Endothelial cell (in vitro differentiated cells): ENCODE results near the gene PSTPIP1. TPM values are rescaled to one million over a fixed set of nuclear protein-coding genes. Genes with fewer than 3 reads are reported as not detected.

ENCODE experiments used
- DNase-seq: peaks from one replicate; pipeline ENCODE4 v3.0.0; 2021; ENCODE audit warnings: low spot score
- H3K27ac Mint-ChIP-seq: one replicate; pipeline ENCODE4 v1.8.0; 2021; ENCODE audit warnings: mixed read lengths, inconsistent platforms; ENCODE audit not compliant: unreplicated experiment
- H3K27me3 Mint-ChIP-seq: one replicate; pipeline ENCODE4 v1.8.0; 2021; ENCODE audit warnings: mild to moderate bottlenecking, moderate library complexity, mixed read lengths, inconsistent platforms; ENCODE audit not compliant: unreplicated experiment
- H3K36me3 Mint-ChIP-seq: one replicate; pipeline ENCODE4 v1.8.0; 2021; ENCODE audit warnings: mild to moderate bottlenecking, low read depth, mixed read lengths, inconsistent platforms; ENCODE audit not compliant: unreplicated experiment
- H3K4me1 Mint-ChIP-seq: one replicate; pipeline ENCODE4 v1.8.0; 2021; ENCODE audit warnings: mild to moderate bottlenecking, mixed read lengths, inconsistent platforms; ENCODE audit not compliant: unreplicated experiment
- H3K4me3 Mint-ChIP-seq: one replicate; pipeline ENCODE4 v1.8.0; 2021; ENCODE audit warnings: mild to moderate bottlenecking, mixed read lengths, inconsistent platforms; ENCODE audit not compliant: unreplicated experiment
- H3K9me3 Mint-ChIP-seq: one replicate; pipeline ENCODE4 v1.8.0; 2021; ENCODE audit warnings: mixed read lengths, inconsistent platforms; ENCODE audit not compliant: unreplicated experiment
- total RNA-seq: library from RNA; stranded (reverse); fragmentation: NEBNext Ultra II Directional; extraction: Animal tissue kit (Norgen Biotek cat#: 25700); gene quantifications from one replicate; pipeline ENCODE4 v1.2.1, GENCODE V29; 2021; ENCODE audit not compliant: unreplicated experiment
- TF ChIP-seq, protein P1 (sequence below): fragments of 200-600 bp; sonication (generic); IDR thresholded peaks from one replicate; pipeline ENCODE4 v1.5.0; 2021; ENCODE audit warnings: antibody characterized with exemption; ENCODE audit not compliant: unreplicated experiment

The PSTPIP1 gene
- total RNA-seq, 1 donor from 2014 or later: not detected

- TF ChIP-seq, protein P1, sequence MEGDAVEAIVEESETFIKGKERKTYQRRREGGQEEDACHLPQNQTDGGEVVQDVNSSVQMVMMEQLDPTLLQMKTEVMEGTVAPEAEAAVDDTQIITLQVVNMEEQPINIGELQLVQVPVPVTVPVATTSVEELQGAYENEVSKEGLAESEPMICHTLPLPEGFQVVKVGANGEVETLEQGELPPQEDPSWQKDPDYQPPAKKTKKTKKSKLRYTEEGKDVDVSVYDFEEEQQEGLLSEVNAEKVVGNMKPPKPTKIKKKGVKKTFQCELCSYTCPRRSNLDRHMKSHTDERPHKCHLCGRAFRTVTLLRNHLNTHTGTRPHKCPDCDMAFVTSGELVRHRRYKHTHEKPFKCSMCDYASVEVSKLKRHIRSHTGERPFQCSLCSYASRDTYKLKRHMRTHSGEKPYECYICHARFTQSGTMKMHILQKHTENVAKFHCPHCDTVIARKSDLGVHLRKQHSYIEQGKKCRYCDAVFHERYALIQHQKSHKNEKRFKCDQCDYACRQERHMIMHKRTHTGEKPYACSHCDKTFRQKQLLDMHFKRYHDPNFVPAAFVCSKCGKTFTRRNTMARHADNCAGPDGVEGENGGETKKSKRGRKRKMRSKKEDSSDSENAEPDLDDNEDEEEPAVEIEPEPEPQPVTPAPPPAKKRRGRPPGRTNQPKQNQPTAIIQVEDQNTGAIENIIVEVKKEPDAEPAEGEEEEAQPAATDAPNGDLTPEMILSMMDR: no peak
- Mint-ChIP-seq H3K27me3 (no peaks in the 10 kb centered on the region), H3K9me3 (no peaks in the 10 kb centered on the region), H3K4me1 (peaks cover 2% of the 10 kb centered on the region), H3K36me3 (no peaks in the 10 kb centered on the region), H3K27ac (no peak overlapping the region), H3K4me3 (no peak overlapping the region)
- DNase-seq: no peak
Measured at GRCh38 chr15:77058468-77058867, 63.5 kb downstream of the PSTPIP1 start.

DNA sequence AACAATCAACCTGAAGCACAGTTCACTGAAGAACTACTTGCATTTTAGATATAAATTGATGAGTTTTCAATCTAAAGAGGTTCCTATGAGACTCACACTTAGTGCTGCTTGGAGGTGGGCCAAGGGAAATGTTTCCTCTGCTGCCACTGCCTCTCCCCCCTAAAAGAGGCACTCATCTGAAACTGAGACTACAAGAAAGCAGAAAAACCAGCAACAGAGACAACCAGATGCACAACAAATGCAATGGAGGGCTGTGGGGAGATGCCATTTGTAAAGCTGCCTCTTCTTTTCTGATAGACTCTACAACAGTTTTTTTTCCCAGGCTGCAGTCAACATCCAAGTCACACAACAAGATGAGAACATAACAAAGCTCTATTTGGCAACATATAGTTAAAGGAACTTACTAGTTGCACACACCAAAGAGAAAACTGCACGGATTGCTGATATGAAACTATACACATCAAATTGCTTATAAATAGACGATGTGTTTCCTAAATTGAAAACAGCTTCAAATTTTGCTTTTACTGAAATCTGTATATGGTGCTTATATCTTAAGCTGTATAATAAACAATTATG, 64.9 kb downstream of the PSTPIP1 start:
- H3K27ac Mint-ChIP-seq: no peak overlapping the region
- no peak overlapping the region for H3K4me3 Mint-ChIP-seq
- no peak for DNase-seq
- no peaks in the 10 kb centered on the region for H3K27me3 Mint-ChIP-seq
- TF ChIP-seq, protein P1: no peak
- H3K9me3 Mint-ChIP-seq: no peaks in the 10 kb centered on the region
- peaks cover 11% of the 10 kb centered on the region for H3K4me1 Mint-ChIP-seq
- no peaks in the 10 kb centered on the region for H3K36me3 Mint-ChIP-seq

DNA sequence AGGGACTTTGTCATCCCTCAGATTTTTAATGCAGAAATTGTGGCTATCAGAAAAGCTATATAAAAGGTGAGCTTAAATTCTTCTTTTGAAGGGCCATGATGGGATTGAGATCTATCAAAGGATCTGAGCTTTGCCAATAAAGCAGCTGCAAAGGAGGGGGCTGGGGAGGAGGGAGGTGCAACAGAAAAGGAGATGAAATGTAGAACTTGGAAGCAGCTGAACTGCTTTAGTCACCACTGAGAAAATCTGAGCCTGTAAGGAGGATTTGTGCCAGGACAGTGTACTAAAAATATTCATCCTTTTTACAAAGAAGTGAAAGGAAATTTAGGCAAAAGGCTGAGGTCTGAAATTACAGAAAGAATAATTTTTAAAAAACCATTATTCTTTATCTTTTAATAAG, 65.6 kb downstream of the PSTPIP1 start:
- DNase-seq: no peak
- no peaks in the 10 kb centered on the region for H3K9me3 Mint-ChIP-seq
- H3K27ac Mint-ChIP-seq: no peak overlapping the region
- peaks cover 13% of the 10 kb centered on the region for H3K4me1 Mint-ChIP-seq
- TF ChIP-seq, protein P1: no peak
- H3K4me3 Mint-ChIP-seq: no peak overlapping the region
- no peaks in the 10 kb centered on the region for H3K27me3 Mint-ChIP-seq
- H3K36me3 Mint-ChIP-seq: no peaks in the 10 kb centered on the region

DNA sequence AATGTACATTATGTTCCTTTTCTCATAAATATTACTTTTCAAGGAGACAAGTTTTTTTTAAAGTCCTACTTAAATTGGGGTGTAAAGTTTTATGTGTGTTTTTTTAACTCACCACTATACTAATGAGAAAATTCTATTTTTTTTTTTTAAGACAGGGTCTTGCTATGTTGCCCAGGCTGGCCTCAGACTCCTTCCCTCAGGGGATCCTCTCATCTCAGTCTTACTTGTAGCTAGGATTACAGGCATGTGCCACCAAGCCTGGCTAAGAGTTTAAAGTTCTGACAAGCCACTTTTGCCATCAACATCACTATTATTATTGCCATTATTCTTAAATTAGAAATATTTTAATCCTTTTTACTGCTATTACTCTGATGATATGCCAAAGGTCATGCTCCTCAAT, 68.3 kb downstream of the PSTPIP1 start:
- no peak overlapping the region for H3K4me3 Mint-ChIP-seq

GRCh38 chr15:77064063-77064462, 69.1 kb downstream of the PSTPIP1 start:
- peaks cover 13% of the 10 kb centered on the region for H3K4me1 Mint-ChIP-seq

More for the DNA sequence above, 68.3 kb downstream of the PSTPIP1 start:
- TF ChIP-seq, protein P1: no peak
- no peak for DNase-seq
- Mint-ChIP-seq H3K36me3 (no peaks in the 10 kb centered on the region), H3K9me3 (no peaks in the 10 kb centered on the region), H3K27ac (no peak overlapping the region), H3K4me1 (peaks cover 13% of the 10 kb centered on the region), H3K27me3 (no peaks in the 10 kb centered on the region)

More at GRCh38 chr15:77064063-77064462, 69.1 kb downstream of the PSTPIP1 start:
- no peak overlapping the region for H3K4me3 Mint-ChIP-seq
- no peaks in the 10 kb centered on the region for H3K9me3 Mint-ChIP-seq
- H3K27me3 Mint-ChIP-seq: no peaks in the 10 kb centered on the region
- H3K36me3 Mint-ChIP-seq: no peaks in the 10 kb centered on the region
- no peak for DNase-seq
- TF ChIP-seq, protein P1: no peak
- no peak overlapping the region for H3K27ac Mint-ChIP-seq
